GM18511 (cell line): ENCODE data around the gene CYP11A1.
A peak's percentile ranks its signal among the peaks of the same experiment; 100 is the strongest.

Experiments
- ATAC-seq: cut with Tn5 transposase; IDR thresholded peaks from one replicate; pipeline ENCODE4 v1.9.1; 2021; ENCODE audit warnings: mild to moderate bottlenecking, moderate library complexity; ENCODE audit not compliant: unreplicated experiment

The CYP11A1 gene

DNA sequence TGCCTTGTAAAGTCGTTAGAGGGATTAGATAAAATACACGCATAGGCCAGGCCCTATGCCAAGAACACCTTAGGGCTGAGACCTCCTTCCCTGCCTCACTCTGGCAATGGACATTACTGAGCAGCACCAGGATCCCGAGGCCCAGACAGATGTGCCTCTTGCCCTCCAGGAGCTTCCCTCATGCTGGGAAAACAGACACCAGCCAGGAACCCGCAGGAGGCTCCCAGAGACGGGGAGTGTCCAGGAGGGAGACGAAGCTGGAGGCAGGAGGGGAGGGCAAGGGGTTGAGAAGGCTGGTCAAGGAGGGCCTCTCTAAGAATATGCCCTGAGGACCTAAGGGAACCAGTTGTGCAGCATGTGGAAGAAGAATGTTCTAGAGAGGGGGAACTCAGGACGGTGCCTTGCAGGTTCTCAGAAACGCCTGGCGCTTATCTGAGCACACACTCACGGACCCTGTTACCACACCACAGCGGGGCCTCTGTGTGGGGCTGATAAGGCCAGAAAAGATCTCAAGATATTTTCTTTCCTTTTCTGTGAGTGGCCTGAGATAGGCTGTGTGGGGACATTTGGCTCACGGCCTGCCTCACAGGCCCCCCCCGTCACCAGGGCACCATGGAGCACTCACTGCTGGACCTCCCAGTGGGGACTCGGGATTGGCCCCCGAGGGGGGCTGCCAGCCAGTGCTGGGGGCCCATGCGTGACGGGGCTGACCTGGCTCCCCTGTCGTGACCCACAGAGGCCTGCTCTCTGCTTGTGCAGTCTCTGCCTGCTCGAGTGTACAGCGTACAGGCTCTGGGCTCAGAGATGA lies 22.0 kb upstream of the CYP11A1 start:
- no peak for ATAC-seq

DNA sequence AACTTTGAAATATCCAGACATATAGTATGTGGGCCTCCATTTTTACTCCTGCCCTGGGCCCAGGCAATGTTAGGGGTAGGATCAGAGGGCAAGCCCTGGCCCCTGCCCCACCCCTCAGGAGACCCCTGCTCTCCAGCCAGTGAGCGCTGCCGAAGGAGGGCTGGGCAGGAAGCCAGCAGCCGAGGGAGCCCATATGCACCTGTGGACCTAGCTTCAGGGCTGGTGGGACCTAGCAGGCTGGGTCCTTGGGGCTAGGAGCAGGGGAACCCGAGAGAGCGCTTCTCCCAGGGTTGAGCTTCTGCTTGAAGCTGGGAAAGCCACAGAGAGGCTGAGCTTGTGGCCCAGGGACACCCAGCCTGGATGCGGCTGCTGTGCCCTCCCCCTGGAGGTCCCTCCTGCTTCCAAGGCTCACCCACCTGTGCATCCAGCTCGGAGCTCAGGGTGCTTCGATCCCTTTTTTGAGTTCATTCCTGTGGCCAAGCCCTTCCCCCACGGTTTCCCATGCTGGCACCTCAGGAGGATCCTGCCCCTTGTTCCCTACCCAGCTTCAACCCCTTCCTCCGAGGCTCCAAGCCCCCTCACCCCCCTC lies 21.0 kb upstream of the CYP11A1 start:
- no peak for ATAC-seq

DNA sequence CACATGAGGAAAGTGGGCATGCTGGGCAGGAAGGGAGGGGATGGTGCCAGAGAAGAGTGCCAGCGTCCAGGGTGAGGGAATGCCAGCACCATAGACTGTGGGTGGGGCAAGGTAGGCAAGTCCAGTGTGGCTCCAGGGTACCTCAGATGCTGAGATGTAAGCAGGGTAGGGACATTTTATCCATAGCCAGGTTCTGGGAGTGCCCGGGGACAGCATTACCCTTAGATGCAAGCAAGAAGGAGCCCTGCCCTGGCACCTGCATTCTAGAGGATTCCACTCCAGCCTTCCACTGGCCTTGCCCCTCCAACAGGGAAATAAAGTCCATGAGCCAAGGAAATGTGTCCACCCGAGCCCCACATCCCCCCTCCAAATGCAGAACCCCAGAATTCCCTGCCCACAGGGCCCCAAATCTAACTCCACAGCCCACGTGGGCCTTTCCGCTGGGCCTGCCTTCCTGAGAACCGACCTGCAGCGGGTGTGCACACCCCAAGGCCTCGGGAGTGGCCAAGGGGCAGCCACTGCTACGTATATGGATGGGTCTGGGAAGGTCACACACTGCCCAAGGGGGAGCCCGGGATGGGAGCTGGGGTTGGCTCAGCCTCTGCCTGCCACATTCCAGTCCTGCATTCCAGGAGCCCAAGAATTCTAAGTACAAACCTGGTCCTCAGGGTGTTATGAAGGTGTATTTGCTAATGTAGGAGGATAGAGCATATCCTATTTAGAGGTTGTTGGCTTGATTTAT lies 20.3 kb upstream of the CYP11A1 start:
- ATAC-seq, result no peak

DNA sequence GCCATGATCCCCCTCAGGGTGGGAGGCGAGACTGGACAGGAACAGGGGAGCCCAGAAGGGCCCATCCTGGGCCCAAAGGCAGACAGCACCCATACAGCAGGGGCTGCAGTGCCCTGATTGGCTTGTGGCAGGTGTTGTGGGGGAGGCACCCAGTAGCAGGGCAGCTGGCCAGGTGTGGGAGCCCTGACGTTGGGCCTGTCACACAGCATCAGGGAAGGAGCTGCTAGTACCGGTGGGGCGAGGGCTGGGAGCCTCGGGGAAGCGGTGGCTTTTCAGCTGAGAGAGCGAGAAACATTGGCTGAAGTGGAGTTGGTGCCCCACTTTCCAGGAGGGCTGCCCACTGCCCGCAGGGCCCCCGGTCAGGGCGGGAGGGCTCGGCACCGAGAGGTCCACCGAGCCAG lies 19.7 kb upstream of the CYP11A1 start:
- no peak for ATAC-seq

DNA sequence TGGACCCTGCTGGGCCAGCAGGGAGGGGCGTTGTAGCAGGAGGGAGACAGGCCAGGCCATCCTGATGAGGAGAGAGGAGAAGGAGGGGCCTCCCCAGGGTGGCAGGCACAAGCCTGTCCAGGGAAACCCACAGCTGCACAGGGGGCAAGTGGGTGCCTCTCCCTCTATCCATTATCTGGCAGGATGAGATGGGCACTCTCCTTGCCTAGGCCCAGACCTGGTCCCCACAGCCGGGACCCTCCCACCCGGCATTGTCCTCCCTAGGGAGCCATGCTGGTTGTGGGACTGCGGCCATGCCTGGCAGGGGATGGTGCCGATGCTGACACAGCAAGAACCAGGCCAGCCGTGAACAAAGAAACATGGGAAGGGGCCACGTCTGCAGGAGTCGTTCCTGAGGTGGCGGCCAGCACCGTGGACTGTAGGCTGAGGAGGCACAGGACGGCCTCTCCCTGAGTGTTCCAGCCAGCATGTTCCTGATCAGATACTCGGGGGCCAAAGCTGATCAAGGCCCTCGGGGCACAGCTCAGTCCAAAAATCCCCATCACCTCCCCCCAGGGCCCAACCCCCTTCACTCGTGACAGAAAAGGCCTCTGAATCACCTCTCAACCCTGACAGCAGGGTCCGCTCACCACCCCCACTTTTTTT lies 19.2 kb upstream of the CYP11A1 start:
- no peak for ATAC-seq

DNA sequence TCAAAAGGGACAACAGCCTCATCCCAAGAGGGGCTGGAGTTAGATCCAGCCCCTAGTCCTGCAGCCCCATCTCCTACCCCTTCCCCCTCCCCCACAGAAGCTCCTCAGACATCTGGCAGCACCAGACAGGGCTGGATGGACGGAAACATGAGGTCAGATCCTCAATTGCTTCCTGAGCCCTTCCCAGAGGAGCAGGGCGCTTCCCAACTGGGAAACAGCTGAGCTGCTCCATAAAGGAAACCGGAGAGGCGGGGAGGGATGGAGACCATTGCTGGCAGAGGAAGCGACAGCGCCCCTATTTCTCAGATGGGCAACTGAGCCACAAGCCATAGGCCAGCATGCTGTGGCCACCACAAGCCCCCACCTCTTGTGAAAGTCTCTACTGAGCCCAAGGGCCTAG lies 18.3 kb upstream of the CYP11A1 start:
- no peak for ATAC-seq

DNA sequence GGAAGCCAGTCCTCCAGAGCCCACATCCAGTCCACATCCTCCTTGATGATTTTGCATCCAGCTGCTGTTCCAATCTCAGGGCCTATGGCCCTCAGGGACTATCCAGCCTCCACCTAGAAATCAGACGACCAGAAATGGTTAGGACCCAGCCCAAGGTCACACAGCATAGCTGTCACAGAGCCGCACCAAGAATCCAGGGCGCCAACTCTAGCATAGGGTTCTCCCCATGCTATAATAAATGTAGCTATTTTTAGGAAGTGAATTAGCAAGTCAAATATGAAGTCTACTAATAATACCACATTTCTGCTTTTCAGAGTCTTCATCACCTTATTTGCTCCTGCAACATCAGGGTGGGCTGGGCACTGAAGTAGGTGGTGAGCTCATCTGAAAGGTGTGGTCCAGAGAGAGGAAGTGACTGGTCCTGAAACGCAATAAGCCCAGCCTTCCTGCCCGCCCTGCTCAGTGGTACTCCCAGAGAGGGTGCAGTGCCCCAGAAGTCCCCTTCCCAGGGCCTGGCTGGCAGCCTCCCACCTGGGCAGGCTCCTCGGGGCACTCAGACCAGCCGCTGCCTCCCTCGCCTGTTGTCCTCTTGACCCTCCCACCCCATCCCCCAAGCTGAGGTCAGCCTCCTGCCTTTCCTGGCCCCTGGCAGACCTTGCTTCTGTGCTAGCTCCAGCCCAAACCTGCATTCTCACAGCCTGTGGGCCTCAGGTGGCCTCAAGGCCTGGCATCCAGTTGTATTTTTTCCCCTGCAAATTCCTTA lies 17.6 kb upstream of the CYP11A1 start:
- peak; percentile 78 for ATAC-seq

DNA sequence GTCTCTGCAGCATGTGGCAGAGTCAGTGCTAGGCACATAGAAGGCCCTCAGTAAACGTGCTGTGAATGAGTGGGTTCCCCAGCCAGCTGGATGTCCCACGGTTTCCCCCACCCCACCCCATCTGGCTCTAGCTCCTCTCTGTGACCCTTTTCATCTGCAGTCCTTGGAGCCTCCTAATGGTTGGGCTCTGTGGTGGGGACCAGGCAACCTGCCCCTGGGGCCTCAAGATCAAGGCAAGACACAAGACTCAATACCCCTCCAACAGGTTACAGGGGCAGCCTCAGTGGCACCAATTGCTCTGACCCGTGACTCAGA lies 17.1 kb upstream of the CYP11A1 start:
- ATAC-seq, result no peak

DNA sequence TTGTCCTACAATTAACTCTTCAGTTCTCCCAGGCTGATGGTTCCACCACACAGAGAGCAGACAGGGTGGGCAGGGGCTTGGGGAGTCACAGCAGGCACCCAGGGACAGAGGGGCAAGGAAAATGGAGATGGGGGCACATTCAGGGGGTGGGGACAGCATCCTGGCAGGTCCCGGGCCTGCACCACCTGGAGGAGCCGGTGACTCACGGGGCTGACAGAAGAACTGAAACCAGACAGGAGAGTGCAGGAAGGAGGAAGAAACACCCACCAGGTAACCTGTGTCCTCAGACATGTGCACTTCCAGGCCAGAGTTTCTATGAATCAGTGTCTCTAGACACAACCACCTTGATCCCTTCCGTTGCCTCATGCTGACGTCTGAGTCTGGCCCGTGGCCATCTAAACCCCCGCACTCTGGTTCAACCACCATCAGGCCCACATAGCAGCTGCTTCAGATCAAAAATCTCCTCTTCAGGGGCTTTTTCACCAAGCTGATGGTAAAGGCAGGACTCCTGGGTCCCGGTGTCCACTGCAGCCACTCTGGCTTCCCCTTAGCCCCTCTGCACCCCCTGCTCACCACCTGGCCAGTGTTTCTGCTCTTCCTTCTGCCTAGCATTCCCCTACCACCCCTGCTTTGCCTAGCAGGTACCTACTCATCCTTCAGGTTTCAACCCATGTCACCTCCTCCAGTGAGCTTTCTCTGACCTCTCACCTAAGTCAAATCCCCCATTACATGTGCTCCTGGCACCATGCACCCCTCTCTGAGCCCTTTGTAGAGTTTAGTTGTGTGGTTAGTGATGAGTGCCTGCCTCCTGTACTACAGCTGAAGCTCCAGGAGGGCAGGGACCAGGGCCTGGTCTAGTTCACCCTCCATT lies 16.5 kb upstream of the CYP11A1 start:
- ATAC-seq, result peak; percentile 56

DNA sequence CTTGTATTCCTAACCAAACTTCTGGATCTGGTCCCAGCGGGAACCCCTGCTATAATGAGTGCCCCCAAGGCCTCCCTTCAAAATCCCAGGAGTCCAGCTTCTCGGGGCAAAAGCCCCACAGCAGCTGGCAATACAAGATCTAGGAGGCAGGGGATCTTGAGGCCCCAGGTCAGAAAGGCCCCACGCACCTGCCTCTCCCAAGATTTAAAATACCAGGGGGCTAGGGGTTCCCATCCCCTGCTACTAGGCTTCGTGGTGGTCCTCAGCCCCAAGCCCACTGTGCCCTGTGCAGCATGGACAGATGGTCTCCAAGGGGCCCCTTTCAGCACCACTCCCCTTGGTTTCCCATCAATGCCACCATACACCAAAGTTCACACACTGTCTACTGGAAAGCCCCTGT lies 15.8 kb upstream of the CYP11A1 start:
- no peak for ATAC-seq

DNA sequence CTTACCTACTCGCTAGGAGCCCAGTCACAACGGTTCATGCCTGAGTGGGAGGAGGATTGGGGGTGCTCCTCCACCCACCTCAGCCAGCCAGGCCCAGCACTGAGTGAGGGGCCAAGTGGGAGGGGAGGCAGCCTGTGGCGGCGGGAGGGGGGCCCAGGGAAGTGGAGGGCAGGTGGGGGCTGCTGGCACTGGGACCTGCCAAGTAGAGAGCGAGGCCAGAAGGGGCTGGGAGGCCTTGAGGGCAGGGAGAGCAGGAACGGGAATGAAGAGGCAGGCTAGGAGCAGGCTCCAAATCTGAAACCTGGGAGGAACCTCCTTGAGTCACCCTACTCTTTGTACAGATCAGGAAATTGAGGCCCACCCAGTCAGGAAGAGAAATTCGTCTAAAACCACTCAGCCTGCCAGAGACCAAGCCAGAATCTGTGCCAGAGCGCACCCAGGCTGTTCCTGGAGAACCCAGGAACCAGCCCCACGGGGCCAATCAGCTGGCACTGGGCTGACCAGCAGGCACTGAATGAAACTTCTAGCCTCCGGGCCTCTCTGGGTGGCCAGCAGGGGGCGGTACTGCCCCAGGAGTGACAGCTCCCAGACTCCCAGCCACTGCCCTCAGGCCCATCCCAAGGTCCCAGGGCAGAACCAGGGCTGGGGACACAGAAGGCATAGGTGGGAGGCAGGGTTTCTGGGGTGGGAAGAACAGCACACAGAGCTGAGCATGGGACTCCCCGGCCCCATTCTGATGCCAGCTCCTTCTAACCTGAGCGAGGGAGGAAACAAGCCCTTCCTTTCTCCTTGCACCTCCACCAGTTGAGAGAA lies 14.8 kb upstream of the CYP11A1 start:
- no peak for ATAC-seq

DNA sequence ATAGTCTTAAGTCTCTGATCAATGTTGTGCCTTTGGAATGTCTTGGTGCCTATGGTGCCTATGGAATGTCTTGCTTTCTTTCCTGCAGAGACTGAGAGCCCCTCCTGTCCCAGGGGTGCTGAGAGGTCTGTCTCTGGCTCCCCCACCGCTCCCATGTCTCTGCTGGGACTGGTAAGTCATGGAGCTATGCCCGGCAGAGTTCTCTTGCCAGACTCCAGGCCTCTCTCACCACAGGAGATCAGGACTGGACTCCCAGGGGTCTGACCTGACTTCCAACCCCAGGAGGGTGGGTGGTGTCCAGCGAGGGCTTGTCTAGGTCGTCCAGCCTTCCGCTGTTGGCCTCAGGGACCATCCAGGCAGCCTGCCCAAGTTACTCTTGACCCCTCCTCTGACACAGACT lies 14.0 kb upstream of the CYP11A1 start:
- no peak for ATAC-seq

DNA sequence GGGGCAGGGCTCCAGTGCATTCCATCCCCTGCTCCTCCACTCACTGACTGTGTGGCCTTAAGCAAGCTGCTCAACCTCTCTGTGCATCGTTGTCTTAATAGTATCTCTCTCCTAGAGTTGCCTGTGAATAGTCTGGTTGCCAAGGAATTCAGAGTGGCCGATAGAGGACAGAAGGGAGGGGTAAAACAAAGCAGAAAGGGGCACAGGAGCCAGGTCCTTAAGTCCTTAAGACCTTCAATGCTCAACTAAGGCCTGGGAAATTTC lies 13.7 kb upstream of the CYP11A1 start:
- no peak for ATAC-seq

DNA sequence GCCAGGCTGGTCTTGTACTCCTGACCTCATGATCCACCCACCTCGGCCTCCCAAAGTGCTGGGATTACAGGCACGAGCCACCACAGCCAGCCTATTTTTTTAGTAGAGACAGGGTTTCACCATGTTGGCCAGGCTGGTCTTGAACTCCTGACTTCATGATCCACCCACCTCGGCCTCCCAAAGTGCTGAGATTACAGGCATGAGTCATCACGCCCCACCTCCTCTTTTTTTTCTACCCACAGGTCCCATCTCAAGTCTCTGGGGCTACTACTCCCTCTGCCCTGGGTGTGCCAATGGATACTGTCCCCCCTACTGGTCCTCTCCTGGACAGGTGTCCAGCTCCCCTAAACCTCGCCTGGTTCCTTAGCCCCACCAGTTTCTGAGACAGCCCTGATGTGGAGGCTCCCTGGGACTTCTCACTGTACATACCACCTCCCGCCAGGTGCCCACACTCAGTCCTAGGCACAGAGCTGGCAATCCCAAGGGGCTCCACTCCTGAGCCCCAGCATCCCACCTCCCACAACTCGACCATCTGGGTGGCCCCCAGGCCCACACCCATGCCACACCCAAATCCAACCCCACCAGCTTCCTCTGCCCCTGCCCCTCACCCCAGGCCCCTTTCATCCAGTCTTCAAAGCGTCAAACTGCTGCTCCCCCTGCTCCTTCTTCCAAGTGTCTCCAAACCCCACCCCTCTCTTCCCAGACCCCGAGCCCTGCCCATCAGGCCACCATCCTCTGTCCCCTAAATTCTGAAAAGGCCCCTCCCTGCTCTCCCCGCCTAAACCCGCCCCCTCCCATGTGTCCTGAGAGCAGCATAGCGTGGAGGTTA lies 13.1 kb upstream of the CYP11A1 start:
- no peak for ATAC-seq

DNA sequence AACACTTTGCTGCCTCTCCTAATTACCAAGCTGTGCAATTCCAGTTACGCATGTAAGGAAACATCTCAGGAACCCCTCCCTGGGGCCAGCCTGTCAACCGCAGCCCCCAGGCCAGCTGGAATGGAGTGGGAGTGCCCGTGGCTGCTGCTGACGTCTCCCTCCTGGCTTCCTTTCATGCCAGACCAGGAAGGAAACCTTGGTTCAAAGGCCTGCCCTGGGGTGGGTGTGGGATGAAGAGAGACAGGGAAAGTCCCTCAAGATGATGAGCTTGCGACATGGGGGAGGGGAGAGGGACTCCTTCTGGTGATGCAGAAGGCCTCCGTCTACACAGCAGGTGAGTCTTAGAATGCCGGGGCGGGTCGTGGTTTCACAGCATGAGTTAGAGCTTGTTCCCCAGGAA lies 11.4 kb upstream of the CYP11A1 start:
- ATAC-seq, result no peak

DNA sequence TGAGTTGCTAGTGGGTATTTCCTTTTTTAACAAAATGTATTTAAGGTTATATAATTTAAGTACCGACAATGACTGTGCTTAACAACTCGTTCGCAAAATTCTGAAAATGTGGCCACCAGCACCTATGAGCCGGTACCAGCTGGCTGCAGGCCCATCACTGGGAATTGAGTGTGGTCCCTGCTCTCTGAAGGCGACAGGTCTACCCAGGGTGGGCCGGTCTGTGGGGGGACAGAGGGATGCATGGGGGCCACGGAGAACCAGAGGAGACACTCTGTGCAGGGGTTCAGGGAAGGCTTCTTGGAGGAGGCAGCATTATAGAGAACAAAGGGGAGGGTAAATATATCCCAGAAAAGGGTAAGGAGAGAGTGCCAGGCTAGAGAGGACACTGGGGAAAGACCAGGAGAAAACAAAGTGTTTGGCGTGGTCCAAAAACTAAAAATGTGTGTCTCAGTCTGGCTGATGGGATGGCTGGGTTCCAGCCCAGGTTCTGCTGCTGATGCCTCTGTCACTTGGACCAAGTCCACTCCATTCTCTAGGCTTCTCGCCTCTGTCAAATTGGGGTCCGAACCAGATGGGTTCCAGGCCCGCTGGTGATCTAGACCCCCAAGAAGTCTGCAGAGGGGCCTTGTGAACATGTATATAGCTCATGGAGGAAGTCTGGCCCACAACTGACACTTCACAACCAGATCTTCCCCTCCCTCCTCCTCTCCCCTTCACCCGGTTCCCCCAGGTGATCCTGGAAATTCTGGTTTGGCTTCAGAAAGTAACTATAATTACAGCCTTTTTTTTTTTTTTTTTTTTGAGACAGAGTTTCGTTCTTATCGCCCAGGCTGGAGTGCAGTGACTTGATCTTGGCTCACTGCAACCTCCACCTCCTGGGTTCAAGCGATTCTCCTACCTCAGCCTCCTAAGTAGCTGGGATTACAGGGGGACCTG lies 10.7 kb upstream of the CYP11A1 start:
- no peak for ATAC-seq

DNA sequence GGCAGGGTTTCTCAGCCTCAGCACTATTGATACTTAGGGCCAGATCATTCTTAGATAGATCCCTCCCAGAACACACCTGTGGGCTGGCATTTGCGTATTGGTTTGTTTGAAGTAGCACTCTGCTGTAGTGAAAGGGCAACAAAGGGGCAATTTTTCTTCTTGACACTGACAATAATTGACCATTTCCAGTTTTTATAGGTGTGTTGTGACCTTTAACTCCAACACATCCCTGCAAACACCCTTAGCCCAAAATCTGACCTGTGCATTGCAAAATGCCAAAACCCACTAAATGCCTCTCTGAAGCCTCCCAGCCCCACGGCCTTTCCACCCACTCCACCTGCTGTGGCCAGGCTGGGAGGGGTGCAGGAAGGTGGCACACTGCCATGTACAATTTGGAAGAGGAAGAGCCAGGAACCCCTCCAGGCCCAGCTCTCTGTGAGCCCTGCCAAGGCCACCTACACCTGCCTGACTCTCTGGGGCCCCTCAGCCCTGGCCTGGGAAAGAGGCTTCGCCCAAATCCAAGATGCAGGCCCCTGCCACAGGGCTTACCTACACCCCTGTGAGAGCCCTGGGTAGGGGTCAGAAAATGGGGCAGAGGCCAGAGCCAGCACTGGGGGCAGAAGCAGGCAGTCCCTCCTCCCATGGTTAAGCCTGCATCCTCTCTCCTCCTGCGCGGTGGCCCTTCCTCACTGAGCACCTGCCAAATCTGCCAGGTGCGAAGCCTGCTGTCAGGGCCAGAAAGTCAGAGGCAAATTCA lies 9.6 kb upstream of the CYP11A1 start:
- no peak for ATAC-seq
